ENCODE data around the gene DNAJB13. TPM values are rescaled to one million over a fixed set of nuclear protein-coding genes. Genes with fewer than 3 reads are reported as not detected.

The DNAJB13 gene
- total and polyA plus RNA-seq, 2 of the 4 experiments (the other 2 are of a cell fraction): 0.18 to 0.48 TPM

- POLR2A ChIA-PET (ENCODE audit: unreplicated experiment): no interaction called here
- dilution Hi-C loops (cut with HindIII; ENCODE audit: low sequenced_read_pairs, unreplicated experiment): no loop called here
These were observed 18.9 kb upstream of the DNAJB13 start for GRCh38 chr11:73931951-73932350.

More at GRCh38 chr11:73931951-73932350, 18.9 kb upstream of the DNAJB13 start:
- CTCF ChIA-PET: interaction anchor here (1.1 to 1.7 kb wide), 4 partner anchors 9 to 306 kb away, joined by 3 to 6 read pairs (median 4); no protein-coding TSS in a partner anchor
- in situ Hi-C loops (cut with MboI; ENCODE audit: low sequenced_read_pairs): loop anchor here (10.0 kb wide), 1 partner anchor 307 kb away; no protein-coding TSS in a partner anchor
- no peak overlapping the region for H2BK5ac ChIP-seq (ENCODE audit: low read depth, low read length, poor library complexity, severe bottlenecking)
- H3K4me3 ChIP-seq (ENCODE audit: insufficient read depth, low read depth, low read length): no peak overlapping the region
- H3K27me3 ChIP-seq (ENCODE audit: control insufficient read depth, insufficient read depth, low read length): no peaks in the 10 kb centered on the region
- H3K36me3 ChIP-seq (ENCODE audit: control insufficient read depth, insufficient read depth, low read length): peaks cover 16% of the 10 kb centered on the region
- no peaks in the 10 kb centered on the region for H3K4me1 ChIP-seq (ENCODE audit: control insufficient read depth, insufficient read depth, low read length)
- H3K79me1 ChIP-seq (ENCODE audit: low read depth in 1 of 2, low read length in 2 of 2): no peaks in the 10 kb centered on the region
- H3K23ac ChIP-seq (ENCODE audit: low read depth, low read length): no peak overlapping the region
- no peak overlapping the region for H3K14ac ChIP-seq (replicated peaks; ENCODE audit: low read depth, low read length)
- no peak for TF ChIP-seq NFE2L2 (IDR thresholded peaks at IDR 0.05; ENCODE audit: low read depth, low read length)
- TF ChIP-seq RAD21 (IDR thresholded peaks at IDR 0.05; ENCODE audit: low read length): no peak
- TF ChIP-seq RCOR1 (IDR thresholded peaks at IDR 0.05; ENCODE audit: insufficient replicate concordance, low read length): no peak
- no peak for TF ChIP-seq ELK1 (IDR thresholded peaks at IDR 0.05; ENCODE audit: borderline replicate concordance, low read depth, low read length)
- no peak for TF ChIP-seq SMC3 (IDR thresholded peaks at IDR 0.05; ENCODE audit: low read depth, low read length)
- no peak overlapping the region for H2BK120ac ChIP-seq (ENCODE audit: low read depth, low read length)
- H3K9ac ChIP-seq (ENCODE audit: low read depth, low read length): no peak overlapping the region
- no peak overlapping the region for H2BK20ac ChIP-seq (ENCODE audit: low read depth, low read length)
- H3K4me2 ChIP-seq (ENCODE audit: low read depth, low read length): no peak overlapping the region
- no peak overlapping the region for H2AK9ac ChIP-seq (replicated peaks; ENCODE audit: low read depth, low read length, poor library complexity)
- H3K9me3 ChIP-seq (ENCODE audit: control insufficient read depth, insufficient read depth, low read length): no peaks in the 10 kb centered on the region
- no peak overlapping the region for H2BK15ac ChIP-seq (ENCODE audit: low read depth, low read length)
- no peak overlapping the region for H2AK5ac ChIP-seq (ENCODE audit: low read depth, low read length)
- intact Hi-C loops (cut with micrococcal nuclease): loop anchor here (1.0 to 5.0 kb wide), 3 partner anchors 171 to 530 kb away; partner anchors contain the start of gene RAB6A
- H4K5ac ChIP-seq (ENCODE audit: low read depth, low read length): no peak overlapping the region
- ATAC-seq (ENCODE audit: low read depth): no peak
- no peak overlapping the region for H4K91ac ChIP-seq (ENCODE audit: insufficient read depth, low read depth, low read length)
- H3K4ac ChIP-seq (ENCODE audit: low read depth, low read length): no peak overlapping the region
- H3K9me1 ChIP-seq (ENCODE audit: insufficient read depth, low read length): no peaks in the 10 kb centered on the region
- H4K20me1 ChIP-seq (ENCODE audit: insufficient read depth, low read length): no peaks in the 10 kb centered on the region
- no peak overlapping the region for H3K56ac ChIP-seq (ENCODE audit: extremely low read depth, insufficient read depth, low read length)
- H3K18ac ChIP-seq (ENCODE audit: low read depth, low read length): no peak overlapping the region
- H2AFZ ChIP-seq (replicated peaks; ENCODE audit: low read length, poor library complexity): no peak overlapping the region
- 80% methylated on average over 2 of the region's 6 CpGs; no CpG with 5 or more reads in 1 of the 2 experiments for WGBS, 2 experiments (ENCODE audit: extremely low coverage in 2 of 2, insufficient read length in 1 of 2)
- no peak for DNase-seq
- H4K8ac ChIP-seq (ENCODE audit: low read depth in 2 of 2, low read length in 2 of 2): no peak overlapping the region
- no peak overlapping the region for H3K27ac ChIP-seq (ENCODE audit: insufficient read depth, low read length)
- no TSS peak for BruUV-seq (replicated peaks)

Data from IMR-90 (cell line).